GF-D8 (cell line): ENCODE data around the gene METRNL.
A peak's percentile ranks its signal among the peaks of the same experiment; 100 is the strongest.
"Not testable (repeated sequence)": the region's sequence is repeated elsewhere in the genome, so short reads cannot be mapped to it uniquely, and the experiment has no call there.

Experiments
- DNase-seq: peaks from one replicate; lab custom pipeline; 2025; lab: John Stamatoyannopoulos, UW

Gene METRNL

DNA sequence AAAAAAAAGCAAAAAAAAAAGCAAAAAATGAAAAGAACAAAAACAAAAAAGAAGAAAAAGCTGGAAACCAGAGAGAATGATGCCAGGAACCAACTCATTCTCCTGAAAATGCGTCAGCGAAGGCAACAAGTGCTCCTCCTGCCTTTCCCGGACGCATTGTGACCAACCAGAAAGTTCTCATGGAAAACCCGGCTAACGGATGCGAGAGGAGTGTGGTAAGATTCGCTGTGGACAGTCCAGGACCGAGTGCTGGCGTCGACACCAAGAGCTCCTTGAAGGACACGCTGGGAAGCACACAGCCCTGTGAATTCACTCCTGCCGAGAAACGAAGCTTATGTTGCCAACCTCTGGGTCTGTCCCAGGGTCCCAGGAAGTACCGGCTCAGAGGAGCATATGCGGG lies 43.4 kb downstream of the METRNL start:
- DNase-seq: no peak

DNA sequence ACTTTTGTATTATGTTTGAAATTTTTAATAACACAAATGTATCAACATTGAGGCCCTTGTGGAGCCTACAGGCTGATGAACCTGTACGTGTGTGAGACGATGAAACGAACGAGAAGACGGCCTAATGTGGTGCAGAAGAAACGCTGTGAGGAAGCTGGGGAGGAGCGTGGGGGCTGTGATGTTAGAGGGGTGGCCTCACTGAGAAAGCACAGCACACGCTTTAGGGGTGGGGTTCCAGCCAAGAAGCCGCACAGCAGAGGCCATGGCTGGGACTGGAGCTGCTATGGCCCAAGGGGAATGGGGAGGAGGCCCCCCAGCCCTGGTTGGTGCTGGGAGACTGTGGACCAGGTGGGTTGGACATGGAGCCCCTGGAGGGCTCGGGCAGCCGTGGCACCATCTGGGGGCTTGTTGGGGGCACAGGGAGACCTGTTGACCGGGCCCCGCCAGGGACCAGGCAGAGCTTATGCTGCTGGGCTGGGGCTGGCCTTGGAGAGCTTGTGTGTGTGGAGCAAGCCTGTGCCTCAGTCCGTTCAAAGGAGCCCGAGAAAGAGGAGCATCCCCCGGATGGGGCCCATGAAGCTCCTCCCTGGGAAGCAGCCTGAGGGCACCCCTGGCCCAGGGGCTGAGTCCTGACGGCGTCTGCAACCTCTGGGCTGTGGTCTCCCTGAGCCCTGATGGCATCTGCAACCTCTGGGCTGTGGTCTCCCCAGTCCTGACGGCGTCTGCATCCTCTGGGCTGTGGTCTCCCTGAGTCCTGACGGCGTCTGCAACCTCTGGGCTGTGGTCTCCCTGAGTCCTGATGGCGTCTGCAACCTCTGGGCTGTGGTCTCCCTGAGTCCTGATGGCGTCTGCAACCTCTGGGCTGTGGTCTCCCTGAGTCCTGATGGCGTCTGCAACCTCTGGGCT lies 44.7 kb downstream of the METRNL start:
- no peak for DNase-seq

DNA sequence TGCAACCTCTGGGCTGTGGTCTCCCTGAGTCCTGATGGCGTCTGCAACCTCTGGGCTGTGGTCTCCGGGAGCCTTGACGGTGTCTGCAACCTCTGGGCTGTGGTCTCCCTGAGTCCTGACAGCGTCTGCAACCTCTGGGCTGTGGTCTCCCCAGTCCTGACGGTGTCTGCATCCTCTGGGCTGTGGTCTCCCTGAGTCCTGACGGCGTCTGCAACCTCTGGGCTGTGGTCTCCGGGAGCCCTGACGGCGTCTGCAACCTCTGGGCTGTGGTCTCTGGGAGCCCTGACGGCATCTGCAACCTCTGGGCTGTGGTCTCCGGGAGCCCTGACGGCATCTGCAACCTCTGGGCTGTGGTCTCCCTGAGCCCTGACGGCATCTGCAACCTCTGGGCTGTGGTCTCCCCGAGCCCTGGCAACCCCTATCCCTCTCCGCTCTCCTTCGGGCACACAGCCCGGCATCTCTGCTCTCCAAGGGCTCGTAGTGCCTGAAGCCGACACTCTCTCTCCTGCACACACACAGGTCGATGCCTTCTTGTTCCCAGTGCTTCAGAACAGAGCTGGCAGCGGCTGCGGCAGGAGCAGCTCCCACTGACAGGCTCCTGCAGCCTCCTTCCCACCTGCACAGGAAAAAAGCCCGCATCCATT lies 45.6 kb downstream of the METRNL start:
- no peak for DNase-seq

- DNase-seq: peak; percentile 87
Measured at GRCh38 chr17:83125515-83126274, 46.3 kb downstream of the METRNL start.

GRCh38 chr17:83126275-83126811 lies 46.9 kb downstream of the METRNL start:
- no peak for DNase-seq

GRCh38 chr17:83127431-83128160 lies 48.2 kb downstream of the METRNL start:
- no peak for DNase-seq

DNA sequence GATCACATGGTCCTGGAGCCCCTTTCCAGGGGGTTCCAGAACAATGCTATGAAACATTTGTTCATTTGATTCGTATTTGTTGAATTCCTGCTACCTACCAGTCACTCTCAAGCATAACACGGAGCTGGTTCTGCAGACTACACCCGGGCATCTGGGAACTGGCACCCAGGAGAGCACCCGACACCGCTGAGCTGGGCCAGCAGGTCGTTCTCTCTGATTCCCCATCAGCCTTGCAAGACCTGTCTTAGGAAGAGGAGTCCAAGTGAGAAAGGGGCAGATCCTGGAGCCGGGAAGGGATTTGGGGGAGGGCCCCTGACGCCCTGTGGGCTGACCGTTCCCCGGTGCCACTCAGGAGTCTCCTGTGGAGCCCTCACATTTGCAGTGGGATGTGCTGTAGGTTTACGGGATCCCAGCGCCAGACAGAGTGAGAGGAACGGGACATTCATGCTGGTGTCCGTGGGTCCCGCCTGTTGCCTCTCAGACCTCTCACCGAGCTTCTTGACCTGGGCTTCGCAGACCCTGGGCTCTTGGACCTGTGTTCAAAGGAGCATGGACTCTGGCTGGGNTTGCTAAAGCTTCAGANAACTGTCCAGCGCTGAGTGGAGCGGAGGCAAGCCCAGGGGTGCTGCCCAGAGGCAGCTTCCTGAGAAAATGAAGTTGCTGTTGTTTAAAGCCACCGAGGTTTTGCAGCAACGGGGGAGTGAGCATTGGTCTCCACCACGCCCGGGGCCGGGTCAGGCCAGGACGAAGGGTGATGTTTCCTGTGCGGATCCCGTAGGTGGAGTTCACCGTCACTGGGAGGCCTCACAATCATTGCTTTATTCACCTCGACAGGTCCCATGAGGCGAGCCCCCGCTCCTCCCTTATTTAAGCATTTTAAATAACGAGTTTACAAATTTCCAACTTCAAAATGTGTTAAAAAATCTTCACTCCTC lies 49.2 kb downstream of the METRNL start:
- no peak for DNase-seq

DNA sequence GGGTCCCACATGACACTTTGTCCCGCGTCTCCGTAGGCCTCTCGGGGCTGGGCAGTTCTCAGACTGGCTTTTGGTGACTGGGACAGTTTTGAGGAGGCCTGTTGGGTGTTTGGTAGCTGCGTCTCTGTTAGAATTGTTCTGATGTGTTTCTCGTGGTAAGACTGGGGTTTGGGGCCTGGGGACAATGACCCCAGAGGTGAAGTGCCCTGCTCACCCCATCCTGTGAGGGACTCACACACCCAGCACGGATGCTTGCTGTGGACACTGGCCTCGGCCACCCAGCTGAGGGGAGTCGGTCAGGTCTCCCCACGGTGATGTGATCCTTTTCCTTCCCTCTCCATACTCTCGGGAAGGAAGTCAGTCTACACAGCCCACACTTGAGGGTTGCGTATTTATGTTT lies 50.3 kb downstream of the METRNL start:
- DNase-seq: no peak

- DNase-seq: no peak
Measured at GRCh38 chr17:83131401-83132011, 52.1 kb downstream of the METRNL start.

DNA sequence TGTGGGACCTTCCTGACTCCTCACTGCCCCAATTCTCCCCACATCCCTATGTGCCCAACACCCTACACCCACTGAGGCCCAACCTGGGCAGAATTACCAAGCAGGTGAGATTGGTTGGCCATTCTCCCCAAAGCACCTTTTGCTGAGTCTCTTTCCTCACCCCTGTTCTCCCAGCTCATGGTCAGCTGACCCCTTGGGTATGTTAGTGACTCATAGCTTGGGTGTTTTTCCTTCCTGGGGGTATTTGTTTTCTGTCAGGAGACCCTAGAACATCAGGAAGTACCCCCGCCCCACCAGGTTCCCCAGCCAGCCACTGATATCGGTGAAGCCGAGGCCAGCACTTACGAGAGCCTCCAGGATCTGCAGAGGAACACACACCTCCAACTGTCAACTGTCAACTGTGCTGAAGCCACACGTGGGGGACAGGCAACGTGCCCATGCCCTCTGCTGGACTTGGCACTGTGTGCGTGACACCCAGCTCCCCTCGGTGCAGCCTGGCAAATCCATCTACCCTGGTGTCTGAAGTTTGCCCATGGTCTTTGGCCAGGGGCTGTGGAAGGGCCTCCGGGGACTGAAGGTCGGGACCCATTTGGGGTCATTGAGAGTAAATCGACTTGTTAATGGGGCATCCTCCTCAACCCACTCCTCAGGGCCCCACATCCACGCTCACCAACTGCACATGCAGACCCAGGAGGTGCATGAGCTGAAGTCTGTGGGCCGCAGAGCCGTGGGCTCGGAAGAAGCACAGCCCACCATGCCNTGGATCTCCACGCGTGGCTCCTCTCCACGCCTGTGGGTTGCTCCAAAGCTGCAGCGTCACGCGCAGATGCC lies 53.1 kb downstream of the METRNL start:
- no peak for DNase-seq

GRCh38 chr17:83133302-83134121 lies 54.1 kb downstream of the METRNL start:
- DNase-seq: no peak

- not testable (repeated sequence) for DNase-seq
Measured at GRCh38 chr17:83134456-83134855, 55.0 kb downstream of the METRNL start.

DNA sequence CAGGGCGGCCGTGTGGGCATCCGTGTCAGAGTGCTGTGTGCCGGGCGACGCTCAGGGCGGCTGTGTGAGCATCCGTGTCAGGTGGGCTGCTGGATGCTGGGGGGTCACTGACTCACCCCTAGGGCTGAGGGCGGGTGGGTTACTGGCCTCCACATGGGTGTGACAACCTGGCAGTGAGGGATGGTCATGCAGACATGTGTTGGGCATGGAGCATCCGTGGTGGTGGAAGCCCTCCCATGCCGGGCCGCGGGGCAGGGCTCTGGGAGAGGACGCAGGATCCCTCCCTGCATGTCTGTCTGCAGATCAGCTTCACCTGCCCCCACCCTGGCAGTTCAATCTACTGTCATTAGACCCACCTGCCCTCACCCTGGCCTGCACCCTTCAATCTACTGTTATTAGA lies 56.3 kb downstream of the METRNL start:
- DNase-seq: no peak

DNA sequence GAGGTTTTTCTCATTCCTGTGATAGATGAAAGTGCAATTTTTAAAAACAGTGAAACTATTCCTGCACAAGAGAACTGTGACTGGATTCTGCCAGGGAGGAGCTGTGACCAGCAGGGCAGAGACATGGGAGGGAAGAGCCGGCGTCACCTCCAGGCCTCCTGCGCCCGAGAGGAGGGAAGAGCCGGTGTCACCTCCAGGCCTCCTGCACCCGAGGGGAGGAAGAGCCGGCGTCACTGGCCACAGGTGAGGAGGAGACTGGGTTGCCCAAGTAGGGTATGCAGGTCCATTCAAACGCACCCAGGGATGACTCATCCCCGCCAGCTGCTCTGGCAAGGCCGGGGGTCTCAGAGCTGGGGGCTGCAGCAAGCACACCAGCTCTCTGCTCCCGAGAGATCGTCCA lies 56.7 kb downstream of the METRNL start:
- DNase-seq: no peak

GRCh38 chr17:83136931-83137330 lies 57.5 kb downstream of the METRNL start:
- DNase-seq: no peak

GRCh38 chr17:83137523-83137922 lies 58.1 kb downstream of the METRNL start:
- DNase-seq: no peak

GRCh38 chr17:83138820-83139219 lies 59.4 kb downstream of the METRNL start:
- no peak for DNase-seq

DNA sequence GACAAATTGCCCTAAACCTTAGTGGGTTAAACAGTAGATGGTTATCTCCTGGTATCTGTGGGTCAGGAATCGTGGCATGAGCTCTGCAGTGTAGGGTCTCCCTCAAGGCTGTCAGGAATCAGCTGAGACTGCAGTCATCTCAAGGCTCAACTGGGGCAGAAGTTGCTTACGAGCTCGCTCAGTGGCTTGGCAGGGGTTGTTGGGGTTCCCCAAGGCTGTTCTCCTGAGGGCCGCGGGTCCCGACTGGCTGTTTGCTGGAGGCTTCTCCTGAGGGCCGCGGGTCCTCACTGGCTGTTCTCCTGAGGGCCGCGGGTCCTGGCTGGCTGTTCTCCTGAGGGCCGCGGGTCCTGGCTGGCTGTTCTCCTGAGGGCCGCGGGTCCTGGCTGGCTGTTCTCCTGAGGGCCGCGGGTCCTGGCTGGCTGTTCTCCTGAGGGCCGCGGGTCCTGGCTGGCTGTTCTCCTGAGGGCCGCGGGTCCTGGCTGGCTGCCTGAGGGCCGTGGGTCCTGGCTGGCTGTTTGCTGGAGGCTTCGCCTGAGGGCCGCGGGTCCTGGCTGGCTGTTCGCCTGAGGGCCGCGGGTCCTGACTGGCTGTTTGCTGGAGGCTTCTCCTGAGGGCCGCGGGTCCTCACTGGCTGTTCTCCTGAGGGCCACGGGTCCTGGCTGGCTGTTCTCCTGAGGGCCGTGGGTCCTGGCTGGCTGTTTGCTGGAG lies 60.3 kb downstream of the METRNL start:
- not testable (repeated sequence) for DNase-seq
